Hepatocyte (in vitro differentiated cells): Measurements from ENCODE around the gene HNRNPR.

Experiments
- CTCF ChIP-seq: fragments of 200-600 bp; sonication (generic); IDR thresholded peaks from 2 replicates; pipeline ENCODE4 v1.5.1; 2016; ENCODE audit warnings: antibody characterized with exemption, mild to moderate bottlenecking; ENCODE audit not compliant: poor library complexity
- EZH2phosphoT487 ChIP-seq: fragments of 200-600 bp; sonication (generic); IDR thresholded peaks from one replicate; pipeline ENCODE4 v1.6.1; 2018; ENCODE audit warnings: antibody characterized with exemption, mild to moderate bottlenecking, low read depth, moderate library complexity; ENCODE audit not compliant: unreplicated experiment, severe bottlenecking

- TF ChIP-seq CTCF (no peak), EZH2phosphoT487 (no peak)
Measured at GRCh38 chr1:23325393-23325792, 18.7 kb downstream of the HNRNPR start.
